ENCODE results near the gene FHL2. TPM values are rescaled to one million over a fixed set of nuclear protein-coding genes. Genes with fewer than 3 reads are reported as not detected.

FHL2 gene
- total RNA-seq, 1 experiment from 2014 or later, result 198 TPM

GRCh38 chr2:105320651-105321215, 78.1 kb downstream of the FHL2 start:
- no peak for DNase-seq (ENCODE audit: low read depth)

GRCh38 chr2:105317937-105318336, 80.9 kb downstream of the FHL2 start:
- no peak for DNase-seq (ENCODE audit: low read depth)

- DNase-seq (ENCODE audit: low read depth), result no peak
Measured at GRCh38 chr2:105315314-105315713, 83.5 kb downstream of the FHL2 start.

- no peak for DNase-seq (ENCODE audit: low read depth)
Measured at GRCh38 chr2:105313877-105314276, 85.0 kb downstream of the FHL2 start.

Other genes with a start within 250 kb of the FHL2 start
- not detected in 2 replicates for gene GPR45, start 157.3 kb downstream of the FHL2 start, total RNA-seq (2014; rRNA removed; shearing (Covaris generic))
- gene TGFBRAP1, start 69.3 kb downstream of the FHL2 start, total RNA-seq (2014; rRNA removed; shearing (Covaris generic)), result 31.1 and 37.7 TPM in 2 replicates
- 9.1 and 14.5 TPM in 2 replicates for gene C2orf49, start 61.5 kb downstream of the FHL2 start, total RNA-seq (2014; rRNA removed; shearing (Covaris generic))